Activated CD4-positive, CD25-positive, alpha-beta regulatory T cell treated with anti-CD3 and anti-CD28 coated beads, Interleukin-2, amount 50 U/mL, for 72 hours (primary cell): ENCODE measurements around the gene OGA.
"Not testable (repeated sequence)": the region's sequence is repeated elsewhere in the genome, so short reads cannot be mapped to it uniquely, and the experiment has no call there.

ENCODE experiments used
- DNase-seq: peaks from one replicate; pipeline ENCODE4 v3.0.0; 2021

The OGA gene

DNA sequence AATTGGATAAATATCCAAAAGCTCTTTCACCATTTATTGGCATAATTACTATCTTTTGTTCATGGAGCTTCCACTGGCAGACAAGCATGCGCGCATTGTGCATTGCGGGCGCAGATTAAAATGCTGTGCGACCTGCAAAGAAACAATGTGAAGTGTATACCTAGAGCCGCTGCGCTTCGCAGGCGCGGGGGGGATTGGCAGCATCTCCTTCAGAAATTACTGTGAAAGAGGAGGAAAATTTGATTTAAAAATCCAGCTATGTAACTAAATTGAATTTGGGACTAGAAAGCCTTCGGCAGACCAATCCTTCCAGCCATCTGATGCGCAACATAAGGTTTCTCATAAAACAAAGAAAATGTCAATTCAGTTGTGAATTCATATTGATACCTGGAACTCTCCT lies 24.7 kb downstream of the OGA start:
- no peak for DNase-seq

DNA sequence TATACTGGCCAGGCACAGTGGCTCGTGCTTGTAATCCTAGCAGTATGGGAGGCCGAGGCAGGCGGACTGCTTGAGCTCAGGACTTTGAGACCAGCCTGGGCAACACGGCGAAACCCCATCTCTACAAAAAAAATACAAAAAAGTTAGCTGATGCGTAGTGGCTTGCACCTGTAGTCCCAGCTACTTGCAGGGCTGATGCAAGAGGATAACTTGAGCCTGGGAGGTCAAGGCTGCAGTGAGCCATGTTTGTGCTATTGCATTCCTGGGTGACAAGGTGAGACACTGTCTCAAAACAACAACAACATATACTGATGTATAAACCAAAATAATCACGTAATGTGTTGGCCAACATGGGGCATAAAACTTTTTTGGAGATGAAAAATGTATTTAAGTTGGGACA lies 28.6 kb downstream of the OGA start:
- DNase-seq: no peak

DNA sequence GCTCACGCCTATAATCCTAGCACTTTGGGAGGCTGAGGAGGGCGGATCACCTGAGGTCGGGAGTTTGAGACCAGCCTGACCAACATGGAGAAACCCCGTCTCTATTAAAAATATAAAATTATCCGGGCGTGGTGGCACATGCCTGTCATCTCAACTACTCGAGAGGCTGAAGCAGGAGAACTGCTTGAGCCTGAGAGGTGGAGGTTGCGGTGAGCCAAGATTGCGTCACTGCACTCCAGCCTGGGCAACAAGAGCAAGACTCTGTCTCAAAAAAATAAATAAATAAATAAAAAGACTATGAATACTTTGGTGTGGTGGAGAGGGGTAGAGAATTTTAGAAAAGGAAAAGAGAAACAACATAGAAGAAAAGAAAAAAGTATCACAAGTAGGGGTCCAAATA lies 29.0 kb downstream of the OGA start:
- not testable (repeated sequence) for DNase-seq

DNA sequence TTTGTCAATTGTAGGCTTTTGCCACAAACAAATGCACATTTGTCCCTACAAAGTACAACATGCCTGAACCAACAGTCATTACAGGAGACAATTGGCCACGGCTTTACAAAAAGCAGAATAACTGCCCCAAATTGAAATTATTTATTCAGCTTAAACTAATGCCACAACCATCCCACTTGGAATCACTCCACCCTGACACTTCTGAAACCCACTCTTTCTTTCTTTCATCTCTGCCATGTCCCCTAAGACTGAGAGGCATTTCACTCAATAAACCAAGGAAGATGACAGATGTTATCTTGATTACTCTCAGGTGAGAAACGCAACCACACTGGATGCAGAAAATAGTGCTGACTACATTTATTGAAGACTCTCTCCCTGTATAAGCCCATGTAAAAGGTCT lies 32.4 kb downstream of the OGA start:
- no peak for DNase-seq

DNA sequence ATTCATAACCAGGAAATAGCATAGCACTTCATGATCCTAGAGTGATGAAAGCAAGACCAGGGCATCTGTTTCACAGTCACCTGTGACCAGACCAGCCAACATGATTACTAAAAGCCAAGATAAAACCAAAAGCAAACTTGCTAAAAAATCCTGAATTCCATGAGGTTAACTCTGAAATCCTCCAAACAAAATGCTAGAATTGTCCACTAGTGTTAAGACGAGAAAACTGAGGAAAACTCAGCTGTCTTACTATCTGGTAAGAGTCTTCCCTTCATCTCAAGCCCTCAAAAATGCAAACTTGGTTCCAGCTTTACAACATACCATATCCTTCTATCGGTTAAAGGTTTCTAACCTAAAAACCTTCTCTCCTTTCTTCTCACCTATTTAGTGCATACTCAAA lies 33.7 kb downstream of the OGA start:
- no peak for DNase-seq

DNA sequence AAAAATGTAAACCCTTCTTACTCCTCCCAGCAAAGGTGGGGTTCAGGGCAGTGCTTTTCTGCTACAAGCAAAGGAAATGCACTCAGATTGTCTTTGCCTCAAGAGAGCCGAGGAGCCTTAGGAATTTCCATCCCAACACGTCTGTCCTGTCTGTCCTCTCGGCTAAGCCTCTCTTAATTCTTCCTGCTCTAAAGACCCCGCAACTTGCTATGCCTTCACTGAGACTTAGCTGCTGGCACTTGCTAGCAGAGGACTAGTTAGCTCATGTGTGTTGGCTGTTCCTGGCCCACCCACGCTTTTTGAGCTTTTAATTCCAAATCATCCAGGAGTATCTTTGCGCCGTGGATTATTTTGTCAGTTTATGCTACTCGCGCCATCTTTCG lies 34.5 kb downstream of the OGA start:
- DNase-seq: no peak

DNA sequence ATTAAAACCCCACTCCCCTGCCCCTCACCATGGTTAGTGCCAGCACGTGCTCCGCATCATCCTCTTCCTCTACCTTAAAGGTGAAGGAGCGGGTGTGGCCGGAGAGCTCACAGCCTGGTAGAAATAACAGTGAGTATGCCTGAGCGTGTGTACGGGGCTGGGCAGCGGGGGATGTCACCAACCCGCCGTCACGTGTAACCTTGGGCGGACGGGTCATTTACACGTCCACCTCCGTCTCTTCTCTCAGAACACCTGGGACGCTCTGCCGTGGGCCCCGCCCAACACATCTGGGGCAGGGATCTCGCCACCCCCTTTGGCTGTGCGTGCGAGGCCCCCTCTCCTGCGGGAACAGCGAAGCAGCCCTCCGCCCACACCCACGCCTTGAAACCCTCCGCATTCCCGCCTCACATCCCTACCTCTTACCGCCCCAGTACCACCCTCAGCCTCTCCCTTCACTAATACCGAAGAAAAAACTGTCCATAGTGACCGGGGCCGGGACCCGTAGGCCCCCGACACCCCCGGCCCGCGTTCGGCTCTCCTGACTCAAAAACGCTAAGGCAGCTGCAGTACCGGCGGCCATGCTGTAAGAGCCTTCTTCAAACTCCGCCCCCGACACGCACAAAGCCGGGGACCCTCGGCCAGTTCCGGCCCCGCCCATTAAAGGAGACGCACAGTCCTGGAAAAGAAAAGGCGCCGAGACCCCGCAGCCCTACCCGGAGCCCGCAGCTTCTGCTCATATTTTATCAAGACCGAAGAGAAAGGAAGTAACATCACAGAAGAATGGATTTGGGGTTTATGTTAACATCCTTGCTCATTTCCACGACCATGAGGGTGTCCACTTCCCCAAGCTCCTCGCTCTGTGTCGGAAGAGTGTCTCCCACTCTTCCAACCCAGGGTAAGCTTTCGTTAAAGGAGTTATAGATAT lies 35.2 kb downstream of the OGA start, which contains the start of gene NPM3:
Gene NPM3 (minus strand): TSS at position 636 of the 925 bp plus-strand sequence. CDS start 56 bp downstream, at position 580.
- peak; percentile 82 for DNase-seq

DNA sequence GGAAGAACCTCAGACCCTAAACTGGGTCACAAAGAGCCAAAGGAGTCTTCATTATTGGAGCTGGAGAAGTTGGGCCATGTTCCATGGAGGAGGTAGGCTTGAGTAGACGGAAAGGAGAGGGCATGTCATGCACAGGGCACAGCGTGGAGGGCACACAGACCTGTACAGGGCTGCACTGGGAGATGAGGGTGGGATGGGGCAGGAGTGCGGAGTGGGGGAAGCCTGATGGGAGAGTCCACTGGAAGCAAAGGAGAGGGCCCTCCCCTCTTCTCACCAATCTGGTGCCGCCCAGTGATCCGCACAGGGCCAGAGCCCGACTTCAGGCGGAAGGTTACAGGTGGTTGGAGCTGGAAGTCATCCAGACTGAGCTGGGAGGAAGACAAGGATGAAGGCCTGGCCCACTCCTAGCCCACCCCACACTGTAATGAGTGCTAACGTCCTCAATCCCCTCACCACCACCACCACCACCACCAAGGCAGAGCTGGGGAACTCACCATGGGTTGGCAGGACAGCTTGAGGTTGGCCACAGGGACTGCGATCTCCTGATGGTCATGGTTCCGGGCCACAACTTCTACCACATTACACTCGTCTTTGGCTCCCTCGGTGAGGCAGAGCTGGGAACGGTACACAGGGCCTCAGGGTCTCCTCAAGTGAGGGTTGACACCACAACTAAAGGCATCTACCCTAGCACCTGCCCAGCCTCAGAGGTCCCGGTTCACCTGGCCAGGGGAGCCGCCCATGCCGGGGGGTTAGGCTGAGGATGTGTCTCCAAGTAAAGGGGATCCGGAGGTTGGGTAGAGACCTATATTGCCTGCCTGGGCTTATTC lies 36.0 kb downstream of the OGA start:
- DNase-seq: no peak

DNA sequence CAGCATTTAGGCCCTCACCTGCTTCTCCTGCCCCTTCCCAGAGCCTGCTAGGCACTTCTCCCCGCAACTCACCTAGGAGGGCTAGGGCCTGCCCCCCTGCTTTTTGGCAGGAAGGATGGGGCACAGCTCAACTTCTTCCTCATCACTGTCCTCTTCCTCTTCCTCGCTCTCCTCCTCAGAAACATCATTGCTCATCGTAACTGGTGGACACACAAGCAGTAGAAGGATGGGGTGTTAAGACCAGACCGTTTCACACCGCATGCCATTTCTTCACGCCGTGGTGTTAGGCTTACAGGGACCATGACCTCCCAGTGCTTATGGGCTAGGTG lies 36.6 kb downstream of the OGA start:
- no peak for DNase-seq

DNA sequence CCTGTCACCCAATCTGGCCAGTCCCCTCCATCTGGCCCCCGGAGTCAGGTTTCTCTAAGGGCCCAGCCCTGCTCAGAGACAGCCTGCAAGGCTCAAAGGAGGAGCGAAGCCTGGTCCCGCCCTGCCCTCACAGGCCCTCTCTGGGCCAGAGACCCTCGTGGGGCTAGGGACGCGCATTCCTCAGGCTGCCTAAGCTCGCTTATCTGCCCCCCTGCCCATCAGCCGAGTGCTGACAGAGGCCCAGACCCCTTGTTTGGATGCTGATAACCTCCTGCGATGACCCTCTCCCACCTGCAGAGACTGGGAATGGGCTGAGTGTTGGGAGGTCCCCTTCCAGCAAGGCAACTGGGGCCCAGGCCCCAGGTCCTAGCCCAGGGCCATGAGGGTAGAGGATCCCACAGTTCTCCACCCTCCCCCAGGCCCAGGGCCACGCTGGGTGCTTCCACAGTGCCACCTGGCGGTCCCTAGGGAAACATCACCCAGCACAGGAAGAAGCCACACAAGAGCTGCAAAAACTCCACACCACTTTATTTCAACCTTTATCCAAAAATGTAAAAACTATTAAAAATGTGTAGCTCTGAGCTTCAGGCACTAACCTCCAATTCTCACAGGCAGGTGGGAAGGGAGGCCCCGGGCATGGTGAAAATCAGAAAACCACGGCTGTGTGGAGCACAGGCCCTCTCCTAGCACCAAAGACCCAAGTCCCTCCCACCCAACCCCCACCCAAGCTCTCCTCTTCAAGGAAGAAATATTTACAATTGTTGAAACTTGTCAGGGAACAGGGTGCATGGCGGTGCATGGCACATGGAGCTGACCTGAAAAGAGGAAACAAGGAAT lies 37.2 kb downstream of the OGA start:
- peak; percentile 77 for DNase-seq

DNA sequence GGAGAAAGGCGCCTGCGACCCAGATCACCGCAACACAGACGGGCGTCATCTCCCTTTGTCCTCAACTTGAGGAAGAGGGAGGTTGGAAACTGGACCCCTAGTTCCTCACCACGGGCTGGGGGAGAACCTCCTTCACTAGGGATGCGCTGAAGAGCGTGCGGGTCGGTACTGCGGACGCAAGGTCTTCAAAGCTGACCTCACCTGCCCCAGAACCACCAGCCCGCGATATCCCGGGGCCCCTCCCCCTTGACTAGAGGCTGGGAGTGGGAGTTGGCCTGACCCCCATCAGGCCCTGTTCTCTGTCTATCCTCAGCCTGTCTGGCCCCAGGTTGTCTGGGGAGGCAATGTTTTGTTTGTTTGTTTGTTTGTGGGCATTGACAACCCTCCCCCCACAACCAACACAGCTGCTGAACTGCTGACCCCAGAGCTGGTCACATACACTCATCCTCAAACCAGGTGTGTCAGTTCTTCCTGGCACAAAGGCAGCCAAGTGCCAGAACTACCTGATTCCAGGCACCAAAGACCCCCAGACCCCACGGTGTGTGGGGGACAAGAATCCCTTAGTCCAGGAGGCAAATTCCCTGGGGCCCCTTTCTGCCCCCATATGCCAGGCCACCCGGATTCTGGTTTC lies 37.9 kb downstream of the OGA start:
- no peak for DNase-seq

DNA sequence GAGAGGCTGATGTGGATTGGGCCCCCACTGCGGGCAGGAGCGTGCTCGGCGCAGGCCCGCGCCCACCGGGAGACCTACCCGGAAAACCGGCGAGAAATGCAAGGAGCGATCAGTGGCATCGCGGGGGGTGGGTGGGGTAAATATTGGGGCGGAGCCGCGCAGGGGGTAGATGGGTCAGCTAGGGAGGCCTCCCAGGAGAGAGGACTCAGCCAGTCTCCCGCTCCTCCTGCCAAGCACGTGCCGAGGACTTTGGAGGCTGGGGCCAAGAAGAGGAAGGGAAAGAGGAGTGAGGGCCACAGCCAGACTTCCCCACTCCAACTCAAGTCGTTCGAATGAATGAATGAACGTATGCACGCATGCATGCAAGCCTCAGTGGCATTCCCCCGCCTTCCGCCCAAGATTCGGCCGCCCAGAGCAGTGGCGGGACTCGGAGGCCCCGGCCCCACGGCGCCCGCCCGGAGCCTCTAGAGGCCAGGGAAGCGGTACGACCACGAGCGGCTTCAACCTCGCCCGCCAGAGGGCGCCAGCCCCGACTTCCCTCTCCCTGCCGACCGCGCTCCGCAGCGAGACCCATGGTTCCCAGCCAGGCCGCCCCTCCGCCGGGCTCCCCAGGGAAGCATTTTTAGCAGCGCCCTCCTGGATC lies 38.6 kb downstream of the OGA start:
- DNase-seq: peak; percentile 90

DNA sequence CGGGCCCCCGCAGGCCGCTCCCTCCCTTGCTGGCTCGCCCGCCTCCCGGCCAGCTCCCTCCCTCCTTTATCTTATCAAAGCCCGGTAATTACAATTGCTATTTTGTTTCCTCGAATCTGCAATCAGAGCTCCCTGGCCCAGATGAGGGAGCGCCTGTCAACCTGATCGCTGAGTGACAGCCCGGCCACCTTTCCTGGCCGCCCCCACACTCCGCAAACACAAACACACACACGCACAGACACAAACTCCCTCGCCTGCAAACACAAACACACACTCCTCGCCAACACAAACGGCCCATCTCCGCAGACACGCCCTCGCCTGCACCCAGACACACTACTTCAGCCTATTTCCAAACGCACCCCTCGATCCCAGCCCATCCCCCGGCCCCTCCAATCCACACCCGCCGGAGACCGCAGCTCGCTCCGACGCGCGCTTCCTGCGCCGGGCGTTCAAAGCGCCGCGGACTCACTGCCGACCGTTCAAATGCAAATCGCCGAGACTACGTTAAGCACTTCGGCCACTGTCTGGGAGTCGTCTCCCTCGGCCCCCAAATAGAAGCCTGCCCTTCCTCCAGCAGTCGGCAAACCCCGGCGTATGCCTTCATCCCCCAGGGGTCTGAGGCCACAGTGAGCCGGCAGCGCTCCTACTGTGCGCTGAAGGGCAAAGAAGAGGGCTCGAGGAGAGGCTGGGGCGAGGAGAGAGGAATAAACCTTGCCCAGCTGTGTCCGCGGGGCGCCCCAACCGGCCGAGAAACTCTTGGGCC lies 39.3 kb downstream of the OGA start:
- DNase-seq: no peak

DNA sequence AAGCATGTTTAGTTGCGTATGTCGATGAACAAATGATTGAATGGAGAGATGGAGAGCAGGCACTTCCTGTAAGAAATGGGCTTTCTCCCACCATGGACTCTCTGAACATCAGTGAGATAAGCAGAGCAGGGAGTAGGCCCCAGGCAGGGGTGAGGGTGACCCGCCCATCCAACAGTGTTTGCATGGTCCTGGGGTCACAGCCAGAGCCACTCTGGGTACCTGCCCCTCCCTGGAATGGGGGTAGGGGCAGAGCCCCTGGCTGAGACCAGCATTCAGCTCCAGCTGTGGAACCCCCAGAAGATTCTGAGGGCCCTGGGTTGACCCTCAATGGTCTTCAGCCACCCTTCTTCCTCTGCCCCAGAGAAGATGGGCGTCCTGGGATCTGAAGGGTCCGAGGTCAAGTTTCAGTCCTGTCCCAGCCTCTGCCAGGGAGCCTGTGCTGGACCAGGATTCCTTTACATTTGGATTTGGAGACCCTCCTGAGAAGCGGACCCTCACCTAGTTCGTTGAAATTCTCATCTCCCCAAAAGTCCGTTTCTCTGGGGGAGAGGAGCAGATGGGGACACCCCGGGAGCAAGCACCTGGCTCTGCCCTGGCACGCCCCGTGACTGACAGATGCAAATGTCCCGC lies 40.0 kb downstream of the OGA start:
- DNase-seq: no peak

DNA sequence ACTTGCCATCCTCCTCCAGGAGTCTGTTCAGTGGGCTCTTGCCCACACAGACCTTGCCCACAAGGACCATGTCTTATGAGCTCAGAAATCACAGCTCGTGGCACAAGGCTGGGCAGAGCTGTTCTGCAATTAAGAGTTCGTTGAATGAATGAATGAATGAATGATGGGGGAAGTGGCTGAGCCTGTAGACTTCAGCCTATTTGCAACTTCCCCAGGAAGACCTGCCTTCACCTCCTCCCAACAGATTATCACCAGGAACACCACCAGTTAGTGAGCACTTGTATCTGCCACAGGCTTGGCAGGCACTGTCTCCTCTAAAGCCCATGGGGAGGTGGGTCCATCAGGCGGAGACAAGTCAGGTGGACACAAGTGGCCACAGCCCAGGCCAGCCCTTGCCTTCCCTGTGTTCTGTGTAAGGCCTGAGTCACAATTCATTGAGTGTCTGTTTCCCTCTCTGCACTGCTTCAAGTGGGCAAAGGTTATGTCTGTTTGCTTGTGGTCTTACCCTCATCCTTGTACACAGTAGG lies 40.6 kb downstream of the OGA start:
- DNase-seq: no peak

DNA sequence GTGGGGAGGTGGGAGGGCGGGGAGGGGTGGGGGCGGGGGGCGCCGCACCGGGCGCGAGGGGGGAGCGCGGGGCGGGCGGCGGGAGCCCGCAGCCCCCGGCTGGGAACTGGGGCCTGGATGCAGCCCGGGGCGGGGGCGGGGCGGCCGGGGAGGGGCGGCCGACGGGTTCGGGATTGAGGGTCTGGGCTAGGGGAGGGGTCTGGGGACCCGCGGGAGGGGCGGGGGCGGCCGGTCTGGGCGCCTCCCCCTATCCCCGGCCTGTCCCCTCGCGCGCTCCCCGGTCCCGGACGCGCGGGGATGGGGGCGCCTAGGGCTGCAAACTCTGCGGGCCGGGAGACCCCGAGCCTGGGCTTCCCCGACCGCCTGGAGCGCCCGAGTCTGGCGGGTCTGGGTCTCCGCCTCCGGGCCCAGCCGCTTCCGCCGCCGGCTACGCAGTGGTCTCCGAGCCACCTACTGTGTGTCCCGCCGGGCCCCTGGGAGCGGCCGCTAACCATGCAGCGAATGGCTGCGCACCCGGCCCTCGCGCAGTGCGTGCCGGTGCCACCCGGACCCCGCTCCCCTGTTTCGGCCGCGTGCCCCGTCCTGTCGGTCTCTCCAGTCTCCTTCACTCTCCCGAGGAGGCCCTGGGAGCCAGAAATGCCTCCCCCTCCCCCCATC lies 42.0 kb downstream of the OGA start:
- no peak for DNase-seq

DNA sequence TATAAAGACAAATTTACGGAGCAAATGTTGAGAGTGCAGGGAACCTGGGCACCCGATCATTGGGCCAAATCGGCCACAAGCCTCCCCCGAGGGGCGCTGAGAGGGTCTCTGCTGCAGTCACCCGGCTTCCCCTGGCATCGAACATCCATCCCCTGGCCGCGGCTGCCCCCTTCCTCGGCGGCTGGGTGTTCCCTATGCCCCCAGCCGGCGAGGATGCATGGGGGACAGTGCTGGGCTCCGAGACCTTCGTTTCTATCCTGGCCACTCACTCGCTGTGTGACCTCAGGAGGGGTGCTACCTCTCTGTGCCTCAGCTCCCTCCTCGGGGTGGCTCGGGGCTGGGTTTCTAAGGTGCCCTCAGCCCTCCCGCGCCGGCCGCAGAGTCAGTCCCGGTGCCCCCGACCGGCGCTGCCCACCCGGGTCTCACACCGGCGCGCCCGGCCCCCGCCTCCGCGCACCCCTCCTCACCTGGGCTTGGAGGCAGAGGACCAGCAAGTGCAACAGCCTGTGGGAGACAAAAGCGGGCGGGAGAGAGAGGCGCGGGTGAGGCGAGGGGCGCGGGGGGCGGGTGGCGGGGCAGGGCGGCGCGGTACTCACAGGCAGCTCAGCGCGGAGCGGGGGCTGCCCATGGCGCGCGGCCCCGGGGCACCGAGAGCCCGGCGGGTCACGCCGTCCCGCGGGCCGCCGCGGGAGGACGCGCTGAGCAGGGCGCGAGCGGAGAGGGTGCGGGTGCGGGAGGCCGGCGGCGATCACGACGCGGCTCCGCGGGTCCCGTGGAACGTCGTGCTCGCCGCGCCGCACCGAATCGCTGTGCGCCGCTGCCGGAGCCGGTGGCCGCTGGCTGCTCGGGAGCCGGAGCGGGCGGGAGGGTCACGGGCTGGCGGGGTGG lies 42.7 kb downstream of the OGA start, which contains the start of gene FGF8:
Gene FGF8 (minus strand): TSS at position 842 of the 888 bp plus-strand sequence. CDS start 214 bp downstream, at position 628.
- no peak for DNase-seq

DNA sequence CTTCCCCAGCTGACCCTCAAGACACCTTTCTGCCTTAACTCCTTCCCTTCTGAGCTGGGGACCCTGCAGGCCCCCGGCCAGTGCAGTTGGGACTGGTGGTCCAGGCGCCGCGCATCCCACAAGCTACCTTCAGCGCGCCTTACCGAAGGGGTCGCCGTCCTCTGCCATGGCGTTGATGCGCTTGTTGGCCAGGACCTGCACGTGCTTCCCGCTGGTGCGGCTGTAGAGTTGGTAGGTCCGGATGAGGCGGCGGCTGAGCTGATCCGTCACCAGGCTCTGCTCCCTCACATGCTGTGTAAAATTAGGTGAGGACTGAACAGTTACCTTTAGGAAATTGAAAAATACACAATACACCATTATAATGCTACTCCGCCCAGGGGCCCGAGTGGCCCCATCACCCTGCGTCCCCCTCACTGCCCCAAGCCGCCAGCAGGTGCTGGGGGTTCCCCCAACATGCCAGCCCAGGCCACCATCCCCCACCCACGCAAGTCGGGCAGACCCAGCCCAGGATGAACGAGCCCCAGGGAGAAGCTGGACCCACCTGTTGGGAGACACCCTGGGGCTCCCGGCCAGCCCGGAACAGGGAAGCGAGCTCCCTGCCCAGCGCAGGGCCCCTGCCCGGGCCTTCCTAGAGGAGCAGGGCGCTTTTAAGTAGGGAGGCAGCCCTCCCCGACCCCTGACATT lies 43.5 kb downstream of the OGA start:
- no peak for DNase-seq
